Measurements from ENCODE around the gene COP1.
"Not testable (repeated sequence)": the region's sequence is repeated elsewhere in the genome, so short reads cannot be mapped to it uniquely, and the experiment has no call there.

Gene COP1

GRCh38 chr1:176206961-176207902, at the start of gene COP1:
Gene COP1 (minus strand): TSS chr1:176207286. CDS start chr1:176206978, 308 bp downstream.
- POLR2A ChIA-PET = interaction anchor here (0.6 to 0.7 kb wide), 2 partner anchors 12 to 1213 kb away, joined by 3 read pairs; no protein-coding TSS in a partner anchor
- CTCF ChIA-PET = interaction anchor here (0.9 to 1.9 kb wide), 5 partner anchors 10 to 22 kb away, joined by 3 to 5 read pairs (median 4); no protein-coding TSS in a partner anchor
- DNase-seq (ENCODE audit: extremely low spot score) = peak; percentile 94
- TF ChIP-seq, protein P1, sequence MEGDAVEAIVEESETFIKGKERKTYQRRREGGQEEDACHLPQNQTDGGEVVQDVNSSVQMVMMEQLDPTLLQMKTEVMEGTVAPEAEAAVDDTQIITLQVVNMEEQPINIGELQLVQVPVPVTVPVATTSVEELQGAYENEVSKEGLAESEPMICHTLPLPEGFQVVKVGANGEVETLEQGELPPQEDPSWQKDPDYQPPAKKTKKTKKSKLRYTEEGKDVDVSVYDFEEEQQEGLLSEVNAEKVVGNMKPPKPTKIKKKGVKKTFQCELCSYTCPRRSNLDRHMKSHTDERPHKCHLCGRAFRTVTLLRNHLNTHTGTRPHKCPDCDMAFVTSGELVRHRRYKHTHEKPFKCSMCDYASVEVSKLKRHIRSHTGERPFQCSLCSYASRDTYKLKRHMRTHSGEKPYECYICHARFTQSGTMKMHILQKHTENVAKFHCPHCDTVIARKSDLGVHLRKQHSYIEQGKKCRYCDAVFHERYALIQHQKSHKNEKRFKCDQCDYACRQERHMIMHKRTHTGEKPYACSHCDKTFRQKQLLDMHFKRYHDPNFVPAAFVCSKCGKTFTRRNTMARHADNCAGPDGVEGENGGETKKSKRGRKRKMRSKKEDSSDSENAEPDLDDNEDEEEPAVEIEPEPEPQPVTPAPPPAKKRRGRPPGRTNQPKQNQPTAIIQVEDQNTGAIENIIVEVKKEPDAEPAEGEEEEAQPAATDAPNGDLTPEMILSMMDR (IDR thresholded peaks at IDR 0.05; ENCODE audit: control extremely low read depth, extremely low read depth, low read depth, missing control alignments) = no peak

DNA sequence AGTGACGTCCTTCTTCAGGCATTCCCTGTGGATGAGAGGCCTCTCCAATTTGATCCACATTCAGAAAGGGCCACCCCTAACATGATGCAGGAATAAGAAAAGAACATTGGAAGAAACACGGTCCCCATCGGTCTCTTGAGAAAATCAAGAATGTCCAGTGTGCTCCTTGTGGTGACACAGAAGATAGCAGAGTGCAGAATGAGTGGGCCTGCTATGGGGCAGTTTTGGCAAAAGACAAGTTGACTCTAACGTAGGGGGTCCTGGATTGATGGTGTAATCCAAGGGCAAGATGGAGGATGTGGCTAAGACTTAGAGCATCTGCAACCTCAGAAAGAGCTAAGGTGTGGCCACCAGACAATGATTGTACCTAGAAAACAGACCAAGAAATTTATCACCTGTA, 45.1 kb upstream of the COP1 start:
- DNase-seq (ENCODE audit: extremely low spot score) = no peak
- ChIA-PET CTCF (no interaction called here), POLR2A (no interaction called here)
- TF ChIP-seq, protein P1 (IDR thresholded peaks at IDR 0.05; ENCODE audit: control extremely low read depth, extremely low read depth, low read depth, missing control alignments) = no peak

DNA sequence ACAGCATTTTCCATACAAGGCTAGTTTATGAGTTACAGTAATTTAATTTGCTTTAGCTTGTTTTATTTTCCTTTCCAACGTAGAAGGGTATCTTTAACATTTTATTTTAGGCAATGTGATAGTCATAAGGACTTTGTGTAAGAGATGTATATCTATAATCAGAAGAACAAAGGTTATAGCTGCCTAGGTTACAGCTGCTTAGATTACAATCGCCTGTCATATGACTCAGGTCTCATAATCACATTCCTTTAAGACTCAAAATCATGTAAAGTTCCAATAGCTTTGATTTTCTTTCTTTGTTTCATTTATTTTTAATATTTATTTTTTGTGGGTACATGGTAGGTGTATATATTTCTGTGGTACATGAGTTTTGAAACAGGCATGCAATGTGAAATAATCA, 37.8 kb upstream of the COP1 start:
- DNase-seq (ENCODE audit: extremely low spot score) = no peak
- TF ChIP-seq, protein P1 (IDR thresholded peaks at IDR 0.05; ENCODE audit: control extremely low read depth, extremely low read depth, low read depth, missing control alignments) = no peak
- ChIA-PET POLR2A (no interaction called here), CTCF (interaction anchor here (1.7 kb wide), 1 partner anchor 10 kb away, joined by 3 read pairs; no protein-coding TSS in a partner anchor)

DNA sequence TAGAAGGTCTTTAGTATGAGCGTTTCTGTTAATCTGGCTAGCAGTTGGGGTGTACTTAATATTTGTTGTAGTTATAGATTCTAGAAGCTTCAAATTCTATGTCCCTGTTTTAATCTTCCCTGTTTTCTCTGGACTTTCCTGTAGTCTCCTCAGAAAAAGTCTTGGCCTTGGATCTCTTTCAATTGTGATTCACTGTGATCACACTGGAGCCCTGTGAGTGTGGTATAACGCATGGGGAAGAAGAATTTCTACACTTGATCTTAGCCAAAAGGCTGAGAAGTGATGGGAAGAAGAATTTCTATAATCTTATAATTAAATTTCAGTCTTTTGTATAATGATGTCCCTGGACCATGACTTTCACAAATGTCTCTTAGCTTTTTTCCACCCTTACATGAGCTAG, 36.7 kb upstream of the COP1 start:
- no peak for DNase-seq (ENCODE audit: extremely low spot score)
- TF ChIP-seq, protein P1 (IDR thresholded peaks at IDR 0.05; ENCODE audit: control extremely low read depth, extremely low read depth, low read depth, missing control alignments) = no peak
- ChIA-PET POLR2A (no interaction called here), CTCF (interaction anchor here (1.7 kb wide), 1 partner anchor 9 kb away, joined by 3 read pairs; no protein-coding TSS in a partner anchor)

- TF ChIP-seq, protein P1 (IDR thresholded peaks at IDR 0.05; ENCODE audit: control extremely low read depth, extremely low read depth, low read depth, missing control alignments) = no peak
- ChIA-PET POLR2A (no interaction called here), CTCF (no interaction called here)
- DNase-seq (ENCODE audit: extremely low spot score) = no peak
Observed at GRCh38 chr1:176241385-176242015, 34.4 kb upstream of the COP1 start.

GRCh38 chr1:176233657-176234056, 26.6 kb upstream of the COP1 start:
- POLR2A ChIA-PET; DNase-seq (ENCODE audit: extremely low spot score): not testable (repeated sequence)
- CTCF ChIA-PET = interaction anchor here (1.4 kb wide), 1 partner anchor 11 kb away, joined by 3 read pairs; no protein-coding TSS in a partner anchor
